IMR-90 (cell line): Measurements from ENCODE around the gene RANBP3.

Experiments
- CTCF ChIP-seq: conservative IDR thresholded peaks from 2 replicates; pipeline ENCODE4 v1.5.1; 2012; ENCODE audit warnings: mild to moderate bottlenecking, low read depth, low read length, improper control_type of control experiment
- USF2 ChIP-seq: fragments of 150-350 bp; IDR thresholded peaks from 2 replicates; pipeline ENCODE4 v1.6.1; 2017; ENCODE audit warnings: mild to moderate bottlenecking, antibody characterized with exemption, low read length, low read depth

GRCh38 chr19:5907241-5907640 lies 70.7 kb downstream of the RANBP3 start:
- TF ChIP-seq USF2, result no peak
- TF ChIP-seq CTCF, result no peak
